Neural cell (in vitro differentiated cells): ENCODE data around the gene SESN1. TPM values are rescaled to one million over a fixed set of nuclear protein-coding genes. Genes with fewer than 3 reads are reported as not detected.

ENCODE experiments used
- H2AFZ ChIP-seq: fragments of 200-600, 300-800 bp; sonication (generic), shearing (Covaris generic); 2 replicates; pipeline ENCODE4 v1.6.0; 2014; ENCODE audit warnings: low read depth, mild to moderate bottlenecking, antibody characterized with exemption, low read length, moderate library complexity
- H3F3A ChIP-seq: fragments of 200-600 bp; shearing (Covaris generic); 2 replicates; pipeline ENCODE4 v1.6.1; 2016; ENCODE audit warnings: mild to moderate bottlenecking, moderate library complexity, mixed read lengths, antibody characterized with exemption, low read length; ENCODE audit not compliant: insufficient read depth, poor library complexity, severe bottlenecking
- H3K27ac ChIP-seq: fragments of 200-600, 300-800 bp; sonication (generic), shearing (Covaris generic); 2 replicates; pipeline ENCODE4 v1.5.1; 2014; ENCODE audit warnings: mild to moderate bottlenecking, low read length, moderate library complexity
- H3K27me3 ChIP-seq: fragments of 300-800, 200-600 bp; sonication (generic), shearing (Covaris generic); 2 replicates; pipeline ENCODE4 v1.6.0; 2014; ENCODE audit warnings: mild to moderate bottlenecking, low read depth, low read length, moderate library complexity; ENCODE audit not compliant: insufficient read depth
- H3K36me3 ChIP-seq: fragments of 300-800, 200-600 bp; sonication (generic), shearing (Covaris generic); 2 replicates; pipeline ENCODE4 v1.5.1; 2014; ENCODE audit warnings: mild to moderate bottlenecking, antibody characterized with exemption, low read length, moderate library complexity; ENCODE audit not compliant: insufficient read depth
- H3K4me2 ChIP-seq: fragments of 300-800, 200-600 bp; sonication (generic), shearing (Covaris generic); 2 replicates; pipeline ENCODE4 v1.6.0; 2014; ENCODE audit warnings: mild to moderate bottlenecking, low read length
- H3K4me3 ChIP-seq: fragments of 300-800, 200-600 bp; sonication (generic), shearing (Covaris generic); 2 replicates; pipeline ENCODE4 v1.5.1; 2014; ENCODE audit warnings: mild to moderate bottlenecking, low read length, moderate library complexity
- H3K79me2 ChIP-seq: fragments of 200-600 bp; shearing (Covaris generic); replicated peaks from 2 replicates; pipeline ENCODE4 v1.6.0; 2014; ENCODE audit warnings: mild to moderate bottlenecking, low read length, moderate library complexity; ENCODE audit not compliant: insufficient read depth
- H3K9ac ChIP-seq: fragments of 300-800, 200-600 bp; sonication (generic), shearing (Covaris generic); 2 replicates; pipeline ENCODE4 v1.6.1; 2016; ENCODE audit warnings: mild to moderate bottlenecking, low read length, mixed read lengths
- H3K9me2 ChIP-seq: fragments of 200-600 bp; shearing (Covaris generic); 2 replicates; pipeline ENCODE4 v1.6.1; 2016; ENCODE audit warnings: mild to moderate bottlenecking, low read length, mixed read lengths; ENCODE audit not compliant: insufficient read depth
- H3K9me3 ChIP-seq: fragments of 200-600, 300-800 bp; sonication (generic), shearing (Covaris generic); 2 replicates; pipeline ENCODE4 v1.6.1; 2016; ENCODE audit warnings: mild to moderate bottlenecking, mixed run types, low read length, moderate library complexity, mixed read lengths
- H4K20me1 ChIP-seq: fragments of 200-600 bp; shearing (Covaris generic); 2 replicates; pipeline ENCODE4 v1.6.1; 2016; ENCODE audit warnings: mild to moderate bottlenecking, mixed run types; ENCODE audit not compliant: insufficient read depth
- EP300 ChIP-seq: fragments of 450-650 bp; conservative IDR thresholded peaks from 2 replicates; pipeline ENCODE4 v1.6.1; 2014; ENCODE audit warnings: antibody characterized with exemption, mild to moderate bottlenecking, moderate library complexity; ENCODE audit not compliant: poor library complexity, severe bottlenecking
- EZH2 ChIP-seq: fragments of 200-600, 300-800 bp; shearing (Covaris generic), sonication (generic); IDR thresholded peaks from 2 replicates; pipeline ENCODE4 v1.6.1; 2014; ENCODE audit warnings: antibody characterized with exemption, low read length, borderline replicate concordance, mild to moderate bottlenecking; ENCODE audit not compliant: insufficient read depth, poor library complexity, severe bottlenecking
- MXI1 ChIP-seq: fragments of 450-650 bp; conservative IDR thresholded peaks from 2 replicates; pipeline ENCODE4 v1.6.1; 2014; ENCODE audit warnings: antibody characterized with exemption, mild to moderate bottlenecking; ENCODE audit not compliant: poor library complexity, severe bottlenecking
- POLR2AphosphoS5 ChIP-seq: IDR thresholded peaks from 2 replicates; pipeline ENCODE4 v1.6.1; 2012
- RAD21 ChIP-seq: fragments of 450-650 bp; conservative IDR thresholded peaks from 2 replicates; pipeline ENCODE4 v1.6.1; 2014; ENCODE audit warnings: antibody characterized with exemption, mild to moderate bottlenecking, moderate library complexity
- SMC3 ChIP-seq: fragments of 450-650 bp; conservative IDR thresholded peaks from 2 replicates; pipeline ENCODE4 v1.6.1; 2014; ENCODE audit warnings: antibody characterized with exemption, mild to moderate bottlenecking, moderate library complexity; ENCODE audit not compliant: poor library complexity
- TAF1 ChIP-seq: IDR thresholded peaks from 2 replicates; pipeline ENCODE4 v1.6.1; 2012; ENCODE audit warnings: low read depth
- polyA plus RNA-seq: library from polyadenylated mRNA; depleted of rRNA; stranded (reverse); fragments of >200 nt; gene quantifications from 2 replicates; pipeline ENCODE4 v1.2.3, GENCODE V29; 2014
- TF ChIP-seq, protein P1 (sequence below): IDR thresholded peaks from 2 replicates; pipeline ENCODE4 v1.6.1; 2012; ENCODE audit warnings: borderline replicate concordance
- TF ChIP-seq, protein P2 (sequence below): fragments of 450-650 bp; IDR thresholded peaks from 2 replicates; pipeline ENCODE4 v1.5.1; 2014; ENCODE audit warnings: antibody characterized with exemption, mild to moderate bottlenecking, moderate library complexity; ENCODE audit not compliant: poor library complexity, severe bottlenecking

The SESN1 gene
- polyA plus RNA-seq, 1 donor from 2014 or later, result 46.4 TPM

DNA sequence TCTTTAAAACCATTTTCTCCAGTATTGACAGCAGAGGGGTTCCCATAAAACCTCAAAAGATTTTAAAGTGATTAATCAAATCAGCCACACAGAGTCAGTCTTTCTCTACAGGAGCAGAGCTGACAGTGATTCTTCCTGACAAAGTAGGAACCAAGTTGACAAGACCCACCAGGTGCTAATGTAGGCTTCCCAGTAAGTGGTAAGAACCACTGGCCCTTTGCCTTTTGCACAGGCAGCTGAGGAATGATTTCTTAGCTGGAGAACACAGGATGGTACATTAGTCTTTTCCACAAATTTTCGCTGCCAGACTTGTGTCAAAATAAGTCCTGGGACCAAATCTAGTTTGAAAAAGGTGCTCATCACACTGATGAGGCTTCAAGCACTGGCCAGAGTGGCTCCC is 150.6 kb downstream of the SESN1 start:
- H3K9ac ChIP-seq, result no peak overlapping the region
- no peak overlapping the region for H3K27ac ChIP-seq
- H3K4me3 ChIP-seq, result no peak overlapping the region
- no peaks in the 10 kb centered on the region for H3F3A ChIP-seq
- H3K27me3 ChIP-seq, result no peaks in the 10 kb centered on the region
- H4K20me1 ChIP-seq, result no peaks in the 10 kb centered on the region
- H3K9me3 ChIP-seq, result no peaks in the 10 kb centered on the region
- TF ChIP-seq, protein P1, sequence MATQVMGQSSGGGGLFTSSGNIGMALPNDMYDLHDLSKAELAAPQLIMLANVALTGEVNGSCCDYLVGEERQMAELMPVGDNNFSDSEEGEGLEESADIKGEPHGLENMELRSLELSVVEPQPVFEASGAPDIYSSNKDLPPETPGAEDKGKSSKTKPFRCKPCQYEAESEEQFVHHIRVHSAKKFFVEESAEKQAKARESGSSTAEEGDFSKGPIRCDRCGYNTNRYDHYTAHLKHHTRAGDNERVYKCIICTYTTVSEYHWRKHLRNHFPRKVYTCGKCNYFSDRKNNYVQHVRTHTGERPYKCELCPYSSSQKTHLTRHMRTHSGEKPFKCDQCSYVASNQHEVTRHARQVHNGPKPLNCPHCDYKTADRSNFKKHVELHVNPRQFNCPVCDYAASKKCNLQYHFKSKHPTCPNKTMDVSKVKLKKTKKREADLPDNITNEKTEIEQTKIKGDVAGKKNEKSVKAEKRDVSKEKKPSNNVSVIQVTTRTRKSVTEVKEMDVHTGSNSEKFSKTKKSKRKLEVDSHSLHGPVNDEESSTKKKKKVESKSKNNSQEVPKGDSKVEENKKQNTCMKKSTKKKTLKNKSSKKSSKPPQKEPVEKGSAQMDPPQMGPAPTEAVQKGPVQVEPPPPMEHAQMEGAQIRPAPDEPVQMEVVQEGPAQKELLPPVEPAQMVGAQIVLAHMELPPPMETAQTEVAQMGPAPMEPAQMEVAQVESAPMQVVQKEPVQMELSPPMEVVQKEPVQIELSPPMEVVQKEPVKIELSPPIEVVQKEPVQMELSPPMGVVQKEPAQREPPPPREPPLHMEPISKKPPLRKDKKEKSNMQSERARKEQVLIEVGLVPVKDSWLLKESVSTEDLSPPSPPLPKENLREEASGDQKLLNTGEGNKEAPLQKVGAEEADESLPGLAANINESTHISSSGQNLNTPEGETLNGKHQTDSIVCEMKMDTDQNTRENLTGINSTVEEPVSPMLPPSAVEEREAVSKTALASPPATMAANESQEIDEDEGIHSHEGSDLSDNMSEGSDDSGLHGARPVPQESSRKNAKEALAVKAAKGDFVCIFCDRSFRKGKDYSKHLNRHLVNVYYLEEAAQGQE, result no peak
- TF ChIP-seq EP300, result no peak
- TF ChIP-seq, protein P2, sequence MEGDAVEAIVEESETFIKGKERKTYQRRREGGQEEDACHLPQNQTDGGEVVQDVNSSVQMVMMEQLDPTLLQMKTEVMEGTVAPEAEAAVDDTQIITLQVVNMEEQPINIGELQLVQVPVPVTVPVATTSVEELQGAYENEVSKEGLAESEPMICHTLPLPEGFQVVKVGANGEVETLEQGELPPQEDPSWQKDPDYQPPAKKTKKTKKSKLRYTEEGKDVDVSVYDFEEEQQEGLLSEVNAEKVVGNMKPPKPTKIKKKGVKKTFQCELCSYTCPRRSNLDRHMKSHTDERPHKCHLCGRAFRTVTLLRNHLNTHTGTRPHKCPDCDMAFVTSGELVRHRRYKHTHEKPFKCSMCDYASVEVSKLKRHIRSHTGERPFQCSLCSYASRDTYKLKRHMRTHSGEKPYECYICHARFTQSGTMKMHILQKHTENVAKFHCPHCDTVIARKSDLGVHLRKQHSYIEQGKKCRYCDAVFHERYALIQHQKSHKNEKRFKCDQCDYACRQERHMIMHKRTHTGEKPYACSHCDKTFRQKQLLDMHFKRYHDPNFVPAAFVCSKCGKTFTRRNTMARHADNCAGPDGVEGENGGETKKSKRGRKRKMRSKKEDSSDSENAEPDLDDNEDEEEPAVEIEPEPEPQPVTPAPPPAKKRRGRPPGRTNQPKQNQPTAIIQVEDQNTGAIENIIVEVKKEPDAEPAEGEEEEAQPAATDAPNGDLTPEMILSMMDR, result no peak
- TF ChIP-seq EZH2, result no peak
- TF ChIP-seq MXI1, result no peak
- H3K4me2 ChIP-seq, result no peak overlapping the region
- H3K9me2 ChIP-seq, result no peaks in the 10 kb centered on the region
- H3K36me3 ChIP-seq, result no peaks in the 10 kb centered on the region
- H3K79me2 ChIP-seq, result no peaks in the 10 kb centered on the region
- H2AFZ ChIP-seq, result no peak overlapping the region

DNA sequence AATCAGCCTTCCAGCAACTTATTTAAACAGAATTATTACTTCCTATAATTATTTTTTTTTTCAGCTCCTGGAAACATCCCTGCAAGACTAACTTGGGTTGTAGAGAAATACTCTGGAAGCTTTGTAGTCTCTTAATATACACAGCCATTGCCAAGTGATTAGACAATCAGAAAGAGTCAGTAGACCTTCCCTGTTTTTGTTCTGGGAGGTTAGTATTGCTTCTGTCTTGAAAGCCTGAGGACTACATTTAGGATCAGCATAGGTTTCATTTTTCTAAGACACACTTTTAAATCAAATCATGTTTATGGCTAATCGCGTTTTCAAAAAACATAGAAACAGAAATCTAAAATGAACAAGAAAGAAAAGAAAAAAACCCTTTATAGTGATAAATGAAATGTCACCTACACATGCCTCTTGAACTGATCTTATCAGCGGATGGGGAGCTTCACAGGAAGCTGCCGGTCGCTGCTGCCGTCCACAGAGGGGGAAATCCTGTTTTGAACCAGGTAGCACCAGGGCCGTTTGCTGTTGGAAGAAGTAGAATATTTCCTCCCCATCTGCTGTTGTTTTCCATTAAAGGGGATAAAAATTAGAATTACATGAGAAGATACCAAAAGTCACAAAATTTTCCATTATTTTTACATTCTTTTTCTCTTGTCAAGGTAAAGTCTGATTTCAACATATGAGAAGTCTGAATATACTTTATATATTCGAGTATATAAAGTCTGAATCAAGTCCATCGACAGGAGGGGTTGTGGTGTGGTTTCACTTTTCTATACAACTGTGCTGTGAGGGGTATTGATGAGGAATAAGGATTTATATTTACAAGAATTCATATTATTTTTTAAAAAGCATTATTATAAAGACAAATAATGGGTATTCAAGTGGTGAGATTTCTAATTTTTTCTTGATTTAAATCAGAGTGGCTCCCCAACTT is 151.8 kb downstream of the SESN1 start:
- Histone ChIP-seq H3K4me3 (no peak overlapping the region), H3K36me3 (no peaks in the 10 kb centered on the region), H3K27ac (no peak overlapping the region), H3K9me3 (no peaks in the 10 kb centered on the region), H3K9me2 (no peaks in the 10 kb centered on the region), H3K4me2 (no peak overlapping the region), H3K9ac (no peak overlapping the region), H3F3A (no peaks in the 10 kb centered on the region), H3K27me3 (no peaks in the 10 kb centered on the region), H2AFZ (no peak overlapping the region), H4K20me1 (no peaks in the 10 kb centered on the region), H3K79me2 (no peaks in the 10 kb centered on the region)
- TF ChIP-seq MXI1, result no peak
- TF ChIP-seq, protein P1, result no peak
- no peak for TF ChIP-seq RAD21
- TF ChIP-seq TAF1, result no peak
- TF ChIP-seq, protein P2, result no peak
- no peak for TF ChIP-seq POLR2AphosphoS5
- no peak for TF ChIP-seq EZH2
- TF ChIP-seq SMC3, result no peak
- no peak for TF ChIP-seq EP300
